NCI-H1092 treated with DMSO at 0.1 percent for 48 hours (cell line): ENCODE data around the gene ZNF611.
"Not testable (repeated sequence)": the region's sequence is repeated elsewhere in the genome, so short reads cannot be mapped to it uniquely, and the experiment has no call there.

Source experiments
- DNase-seq: peaks from one replicate; lab custom pipeline; 2025; lab: John Stamatoyannopoulos, UW

Gene ZNF611

GRCh38 chr19:52734893-52735661 is at the start of gene ZNF611:
TSS of gene ZNF611 (minus strand) at chr19:52735044. CDS start at chr19:52715894, 19,150 bp downstream.
- peak; percentile 86 for DNase-seq

GRCh38 chr19:52782864-52783263 is 48.0 kb upstream of the ZNF611 start:
- DNase-seq, result not testable (repeated sequence)

- DNase-seq, result no peak
Observed at GRCh38 chr19:52778811-52779210, 44.0 kb upstream of the ZNF611 start.

GRCh38 chr19:52756447-52756846 is 21.6 kb upstream of the ZNF611 start:
- not testable (repeated sequence) for DNase-seq

GRCh38 chr19:52749780-52750179 is 14.9 kb upstream of the ZNF611 start:
- no peak for DNase-seq

- no peak for DNase-seq
Observed at GRCh38 chr19:52748336-52748950, 13.6 kb upstream of the ZNF611 start.

GRCh38 chr19:52745919-52746318 is 11.1 kb upstream of the ZNF611 start:
- peak; percentile 27 for DNase-seq

- DNase-seq, result no peak
Observed at GRCh38 chr19:52743091-52743490, 8.2 kb upstream of the ZNF611 start.

GRCh38 chr19:52742516-52742915 is 7.7 kb upstream of the ZNF611 start:
- DNase-seq, result no peak

- no peak for DNase-seq
Observed at GRCh38 chr19:52741951-52742485, 7.2 kb upstream of the ZNF611 start.

- DNase-seq, result not testable (repeated sequence)
Observed at GRCh38 chr19:52741371-52741770, 6.5 kb upstream of the ZNF611 start.

GRCh38 chr19:52739576-52739975 is 4.7 kb upstream of the ZNF611 start:
- DNase-seq, result no peak

GRCh38 chr19:52735734-52736133 is 890 bp upstream of the ZNF611 start:
- DNase-seq, result no peak

- DNase-seq, result no peak
Observed at GRCh38 chr19:52734331-52734892, 432 bp downstream of the ZNF611 start.

- not testable (repeated sequence) for DNase-seq
Observed at GRCh38 chr19:52726051-52726450, 8.8 kb downstream of the ZNF611 start.

- DNase-seq, result no peak
Observed at GRCh38 chr19:52725528-52725961, 9.3 kb downstream of the ZNF611 start.

GRCh38 chr19:52724701-52725514 is 9.9 kb downstream of the ZNF611 start:
- DNase-seq, result no peak

- not testable (repeated sequence) for DNase-seq
Observed at GRCh38 chr19:52723907-52724598, 10.8 kb downstream of the ZNF611 start.

- no peak for DNase-seq
Observed at GRCh38 chr19:52722062-52723003, 12.5 kb downstream of the ZNF611 start.

- DNase-seq, result not testable (repeated sequence)
Observed at GRCh38 chr19:52720541-52720940, 14.3 kb downstream of the ZNF611 start.
